ENCODE data around the gene ZDHHC9. TPM values are rescaled to one million over a fixed set of nuclear protein-coding genes. Genes with fewer than 3 reads are reported as not detected.

Gene ZDHHC9
- total and polyA plus RNA-seq, 9 of the 15 experiments (the other 6 are each of a cell fraction or from before 2014, with no cell fraction given): 6.8 to 22.4 (median 9.1) TPM

- no peak for DNase-seq (ENCODE audit: extremely low read depth in 1 of 4, low spot score in 3 of 4)
- ChIA-PET POLR2A (interaction anchor here (1.0 kb wide), 1 partner anchor 17 kb away, joined by 3 read pairs; no protein-coding TSS in a partner anchor), CTCF (ENCODE audit: low intra/inter-chr PET ratio) (no interaction called here)
- TF ChIP-seq ZNF263 (CRISPR knock-in tag; IDR thresholded peaks at IDR 0.05; ENCODE audit: borderline replicate concordance) (peak; percentile 79), ZBTB11 (CRISPR knock-in tag; IDR thresholded peaks at IDR 0.05) (0 out of 6 replicates have a peak, but pooled peaks of 1 of the 3 experiments have one; percentile 12), ZNF764 (CRISPR knock-in tag; IDR thresholded peaks at IDR 0.05; ENCODE audit: low read depth) (no peak), ZNF589 (CRISPR knock-in tag; IDR thresholded peaks at IDR 0.05; ENCODE audit: low read depth) (no peak), RAD21 (CRISPR knock-in tag; conservative IDR thresholded peaks at IDR 0.05 in 1 of 2, IDR thresholded peaks at IDR 0.05 in 1 of 2) (0 out of 4 replicates have a peak, but pooled peaks of 1 of the 2 experiments have one; percentile 11), CTCF (IDR thresholded peaks at IDR 0.05 in 2 of 3, conservative IDR thresholded peaks at IDR 0.05 in 1 of 3; ENCODE audit: insufficient read depth in 2 of 3, low read depth in 1 of 3, low read length in 3 of 3) (peak in 1 of 3 experiments; percentile 13; a peak in 2 of 6 replicates), SPI1 (IDR thresholded peaks at IDR 0.05; ENCODE audit: borderline replicate concordance, low read depth, low read length) (peak; percentile 92)
- intact Hi-C loops (cut with micrococcal nuclease): no loop called here
- Histone ChIP-seq H3K36me3 (ENCODE audit: control insufficient read depth, insufficient read depth, low read length) (no peaks in the 10 kb centered on the region), H2AFZ (ENCODE audit: low read depth, low read length) (peak overlapping the region; percentile 82), H3K4me1 (replicated peaks in 1 of 2; ENCODE audit: control insufficient read depth in 2 of 2, insufficient read depth in 2 of 2, low read length in 2 of 2) (peaks cover 0 to 6% of the 10 kb centered on the region in 2 experiments; a peak in 2 of 5 replicates), H4K20me1 (replicated peaks; ENCODE audit: control insufficient read depth, insufficient read depth, low read length) (no peaks in the 10 kb centered on the region), H3K27me3 (ENCODE audit: control insufficient read depth in 2 of 2, insufficient read depth in 2 of 2, low read length in 2 of 2) (no peaks in the 10 kb centered on the region), H3K79me2 (ENCODE audit: control insufficient read depth, insufficient read depth, low read length) (no peaks in the 10 kb centered on the region), H3K27ac (ENCODE audit: extremely low read depth, low read depth, low read length) (no peak overlapping the region), H3K9me1 (ENCODE audit: control insufficient read depth, insufficient read depth, low read length) (no peaks in the 10 kb centered on the region), H3K9ac (ENCODE audit: insufficient read depth in 1 of 2, low read depth in 2 of 2, low read length in 2 of 2) (no peak overlapping the region), H3K9me3 (replicated peaks; ENCODE audit: control insufficient read depth, insufficient read depth, low read depth, low read length) (no peaks in the 10 kb centered on the region), H3K4me2 (ENCODE audit: insufficient read depth, low read length) (no peak overlapping the region), H3K4me3 (no peak overlapping the region)
- no TSS peak for BruUV-seq (replicated peaks)
- 39% methylated on average over 12 of the region's 14 CpGs for WGBS (ENCODE audit: insufficient coverage, low coverage, missing lambda C conversion rate)
- in situ Hi-C loops (cut with MboI): no loop called here
- no peak for FAIRE-seq
- ATAC-seq: peak; percentile 65; the same call in 2 of the 3 replicates
Observed at GRCh38 chrX:129772796-129773431, 70.8 kb downstream of the ZDHHC9 start.

All from K562 (cell line).